Endothelial cell of umbilical vein (primary cell): Measurements from ENCODE around the gene NEK6. TPM values are rescaled to one million over a fixed set of nuclear protein-coding genes. Genes with fewer than 3 reads are reported as not detected.

Experiments
- BruUV-seq: library from RNA; stranded (reverse); fragments of 400-500 nt; replicated peaks from 2 replicates; lab custom pipeline; 2021; lab: Mats Ljungman, UMichigan
- CTCF ChIA-PET: fragments of 300-600, 350-600 bp; sonication (Branson Sonifier 250); formaldehyde crosslinking; loops from one replicate; lab custom pipeline; 2021; ENCODE audit warnings: antibody characterized with exemption, inconsistent platforms; lab: Charles Lee
- POLR2A ChIA-PET: fragments of 300-600, 350-600 bp; sonication (Branson Sonifier 250); formaldehyde crosslinking; loops from one replicate; lab custom pipeline; 2021; ENCODE audit warnings: antibody characterized with exemption, inconsistent platforms; lab: Charles Lee
- DNase-seq: peaks from one replicate; pipeline ENCODE4 v3.0.0-alpha.2; 2011; ENCODE audit warnings: low read depth, low spot score
- FAIRE-seq: peaks from 2 replicates; lab custom pipeline; 2011; peaks lifted over from hg19 to GRCh38; lab: Jason Lieb, UNC
- H2AFZ ChIP-seq: 2 replicates; pipeline ENCODE4 v1.6.0; 2012; ENCODE audit warnings: low read depth, low read length, control low read depth, inconsistent platforms
- H3K27ac ChIP-seq: 2 replicates; pipeline ENCODE4 v1.5.1; 2011; ENCODE audit warnings: low read depth, mild to moderate bottlenecking, control low read depth, low read length, moderate library complexity; ENCODE audit not compliant: insufficient read depth
- H3K27me3 ChIP-seq, 2 experiments: 2 replicates each; pipeline versions ENCODE4 v1.6.0 to v1.6.1; 2011; ENCODE audit warnings: low read length in 2 of 2, mixed read lengths in 1 of 2; ENCODE audit not compliant: control insufficient read depth in 2 of 2, insufficient read depth in 2 of 2
- H3K36me3 ChIP-seq, 2 experiments: 2 replicates in 1 of 2; 3 replicates in 1 of 2; pipeline ENCODE4 v1.5.1; 2011; ENCODE audit warnings: low read length in 2 of 2, mild to moderate bottlenecking in 1 of 2, moderate library complexity in 1 of 2; ENCODE audit not compliant: control insufficient read depth in 2 of 2, insufficient read depth in 2 of 2; ENCODE audit errors: extremely low read depth in 1 of 2
- H3K4me1 ChIP-seq: 3 replicates; pipeline ENCODE4 v1.5.1; 2011; ENCODE audit warnings: mild to moderate bottlenecking, low read length; ENCODE audit not compliant: control insufficient read depth, insufficient read depth; ENCODE audit errors: extremely low read depth
- H3K4me2 ChIP-seq: 2 replicates; pipeline ENCODE4 v1.6.1; 2011; ENCODE audit warnings: low read length, control low read depth, mixed read lengths; ENCODE audit not compliant: insufficient read depth
- H3K4me3 ChIP-seq, 3 experiments: fragments of 200-600 bp in 1 of 3; sonication (generic), shearing (Covaris generic) in 1 of 3; replicated peaks in 1 of 3; 2 replicates each; pipeline ENCODE4 v1.5.1; 2011 to 2016; ENCODE audit warnings: control low read depth in 3 of 3, low read length in 3 of 3, mild to moderate bottlenecking in 2 of 3, inconsistent platforms in 1 of 3, low read depth in 1 of 3, moderate library complexity in 1 of 3; ENCODE audit not compliant: insufficient read depth in 1 of 3
- H3K79me2 ChIP-seq: 2 replicates; pipeline ENCODE4 v1.6.0; 2012; ENCODE audit warnings: low read length, inconsistent platforms; ENCODE audit not compliant: control insufficient read depth, insufficient read depth
- H3K9ac ChIP-seq: replicated peaks from 2 replicates; pipeline ENCODE3; 2011; ENCODE audit warnings: low read length, control low read depth; ENCODE audit not compliant: insufficient read depth; ENCODE audit errors: extremely low read depth
- H3K9me1 ChIP-seq: replicated peaks from 3 replicates; pipeline ENCODE4 v1.6.0; 2011; ENCODE audit warnings: mild to moderate bottlenecking, low read length; ENCODE audit not compliant: control insufficient read depth, insufficient read depth; ENCODE audit errors: extremely low read depth
- H3K9me3 ChIP-seq: replicated peaks from 2 replicates; pipeline ENCODE4 v1.5.1; 2012; ENCODE audit warnings: low read length, inconsistent platforms; ENCODE audit not compliant: control insufficient read depth, insufficient read depth
- H4K20me1 ChIP-seq: replicated peaks from 2 replicates; pipeline ENCODE3; 2011; ENCODE audit warnings: mild to moderate bottlenecking, low read length; ENCODE audit not compliant: control insufficient read depth, insufficient read depth; ENCODE audit errors: extremely low read depth
- EZH2 ChIP-seq: IDR thresholded peaks from 2 replicates; pipeline ENCODE4 v1.6.1; 2012; ENCODE audit warnings: borderline replicate concordance, low read depth, mild to moderate bottlenecking, moderate library complexity, low read length, inconsistent platforms; ENCODE audit not compliant: severe bottlenecking
- FOS ChIP-seq: IDR thresholded peaks from 2 replicates; pipeline ENCODE4 v1.6.1; 2011; ENCODE audit warnings: mild to moderate bottlenecking, low read length, moderate library complexity, borderline replicate concordance; ENCODE audit not compliant: insufficient read depth
- GATA2 ChIP-seq: IDR thresholded peaks from 2 replicates; pipeline ENCODE4 v1.7.0; 2011; ENCODE audit warnings: low read depth, mild to moderate bottlenecking, moderate library complexity, mixed read lengths, low read length; ENCODE audit not compliant: insufficient read length, insufficient read depth
- POLR2A ChIP-seq: IDR thresholded peaks from 2 replicates; pipeline ENCODE4 v1.6.1; 2012; ENCODE audit warnings: low read depth, mild to moderate bottlenecking, control low read depth, low read length
- dilution Hi-C: fragments of 300-500 bp; cut with MboI; formaldehyde crosslinking; loops from one replicate; pipeline ENCODE4 v1.15.0; 2019; ENCODE audit warnings: low sequenced_read_pairs; ENCODE audit not compliant: extremely low pct_ligation_motif_present
- intact Hi-C: fragments of 100-400 bp; cut with micrococcal nuclease; formaldehyde crosslinking; loops from one replicate; pipeline ENCODE4 v1.10.0; 2022
- polyA plus RNA-seq, 4 experiments: library from polyadenylated mRNA; depleted of rRNA in 3 of 4; stranded (reverse) in 3 of 4; unstranded in 1 of 4; fragments of >200 nt; gene quantifications; 2 replicates each; pipeline versions ENCODE4 v1.2.1 to v1.2.3, GENCODE V29; 2011 to 2012; ENCODE audit warnings: missing spikeins in 1 of 4
- total RNA-seq: library from RNA; stranded (reverse); gene quantifications from 2 replicates; pipeline ENCODE4 v1.2.3, GENCODE V29; 2021
- TF ChIP-seq, protein P1 (sequence below): IDR thresholded peaks from 2 replicates; pipeline ENCODE4 v1.6.1; 2011; ENCODE audit not compliant: insufficient read depth, insufficient read length

The NEK6 gene
- total and polyA plus RNA-seq, 2 donors (not counting 3 experiments of a cell fraction or from before 2014, with no cell fraction given) = 64.3 to 67.1 TPM

DNA sequence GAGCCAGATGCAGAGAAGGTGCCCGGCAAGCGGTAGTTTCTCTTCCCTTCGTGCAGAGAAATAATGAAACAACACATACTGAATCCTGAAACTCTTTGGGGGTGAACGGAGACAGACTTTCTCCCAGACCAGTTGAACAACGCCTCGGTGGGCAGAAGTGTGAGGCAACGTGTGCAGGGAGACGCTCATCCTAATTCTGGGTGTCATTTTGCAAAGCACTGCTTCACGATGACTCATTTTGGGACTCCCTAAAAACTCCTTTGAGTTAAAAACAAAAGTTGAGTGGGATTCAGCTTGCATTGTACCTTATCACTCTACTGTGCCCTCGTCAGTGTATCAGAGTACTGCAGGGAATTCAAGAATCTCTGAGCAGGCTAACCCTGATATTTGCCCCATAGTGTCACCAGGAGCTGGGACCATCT lies 3.5 kb upstream of the NEK6 start:
- Histone ChIP-seq H3K4me2 (no peak overlapping the region), H3K79me2 (peaks cover 12% of the 10 kb centered on the region), H3K4me3 (no peak overlapping the region), H3K9me1 (no peaks in the 10 kb centered on the region), H3K9ac (no peak overlapping the region), H3K27ac (no peak overlapping the region), H3K27me3 (no peaks in the 10 kb centered on the region), H3K9me3 (no peaks in the 10 kb centered on the region), H4K20me1 (no peaks in the 10 kb centered on the region), H3K36me3 (no peaks in the 10 kb centered on the region), H3K4me1 (peaks cover 16% of the 10 kb centered on the region), H2AFZ (no peak overlapping the region)
- intact Hi-C loops (no loop called here), dilution Hi-C loops (no loop called here)
- TF ChIP-seq POLR2A (no peak), GATA2 (no peak), FOS (no peak)
- TF ChIP-seq, protein P1, sequence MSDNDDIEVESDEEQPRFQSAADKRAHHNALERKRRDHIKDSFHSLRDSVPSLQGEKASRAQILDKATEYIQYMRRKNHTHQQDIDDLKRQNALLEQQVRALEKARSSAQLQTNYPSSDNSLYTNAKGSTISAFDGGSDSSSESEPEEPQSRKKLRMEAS = no peak
- ChIA-PET POLR2A (no interaction called here), CTCF (no interaction called here)
- DNase-seq = no peak
- FAIRE-seq = no peak
- no TSS peak for BruUV-seq

DNA sequence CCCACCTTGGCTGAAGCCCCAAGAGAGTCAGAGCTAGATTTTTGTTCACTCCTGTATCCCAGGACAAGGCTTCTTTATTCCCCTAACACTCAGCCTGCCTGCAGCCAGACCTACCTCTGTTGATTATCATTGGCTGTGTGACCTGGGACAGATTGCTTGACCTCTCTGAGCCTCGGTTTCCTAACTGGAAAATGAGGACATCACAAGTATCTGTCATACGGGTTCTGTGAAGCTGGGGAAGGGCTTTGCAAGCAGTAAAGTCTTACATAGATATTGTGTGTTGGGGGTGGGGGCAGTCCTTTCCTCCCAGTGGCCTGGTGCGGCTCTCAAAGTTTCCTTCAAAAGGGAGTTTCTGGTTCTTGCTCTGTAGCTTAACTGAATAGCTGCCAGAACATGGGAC lies 2.5 kb upstream of the NEK6 start:
- dilution Hi-C loops (no loop called here), intact Hi-C loops (loop anchor here (5.0 kb wide), 2 partner anchors 108 to 137 kb away; no protein-coding TSS in a partner anchor)
- H3K9me3 ChIP-seq = no peaks in the 10 kb centered on the region
- CTCF ChIA-PET = interaction anchor here (1.2 kb wide), 1 partner anchor 128 kb away, joined by 3 read pairs; no protein-coding TSS in a partner anchor
- no peaks in the 10 kb centered on the region for H3K9me1 ChIP-seq
- H3K4me1 ChIP-seq = peaks cover 22% of the 10 kb centered on the region
- H3K9ac ChIP-seq = no peak overlapping the region
- no peaks in the 10 kb centered on the region for H4K20me1 ChIP-seq
- H3K4me2 ChIP-seq = no peak overlapping the region
- H3K27me3 ChIP-seq = no peaks in the 10 kb centered on the region
- DNase-seq (no peak), FAIRE-seq (no peak)
- no peak overlapping the region for H2AFZ ChIP-seq
- POLR2A ChIA-PET = no interaction called here
- no TSS peak for BruUV-seq
- no peak for TF ChIP-seq POLR2A
- no peak for TF ChIP-seq EZH2
- no peak for TF ChIP-seq FOS
- TF ChIP-seq, protein P1 = no peak
- no peaks in the 10 kb centered on the region for H3K36me3 ChIP-seq
- H3K79me2 ChIP-seq = peaks cover 19% of the 10 kb centered on the region
- H3K4me3 ChIP-seq = no peak overlapping the region
- H3K27ac ChIP-seq = no peak overlapping the region
